OCI-LY1 (cell line): ENCODE results near the gene PDE6C.

ENCODE experiments used
- CTCF ChIP-seq: fragments of 200-600 bp; sonication (generic), shearing (Covaris generic); IDR thresholded peaks from 2 replicates; pipeline ENCODE4 v1.5.1; 2017; ENCODE audit warnings: mild to moderate bottlenecking, antibody characterized with exemption, low read length, moderate library complexity, mixed read lengths
- EZH2 ChIP-seq: fragments of 200-600 bp; sonication (generic), shearing (Covaris generic); IDR thresholded peaks from 2 replicates; pipeline ENCODE4 v1.8.0; 2017; ENCODE audit warnings: borderline replicate concordance, mixed run types, mild to moderate bottlenecking, antibody characterized with exemption, low read length, moderate library complexity, mixed read lengths

- no peak for TF ChIP-seq CTCF
- TF ChIP-seq EZH2 = no peak
Measured at GRCh38 chr10:93584445-93584844, 27.9 kb upstream of the PDE6C start.
